Sigmoid colon (tissue), 4 donors: ENCODE results near the gene DNAJC10.
"Not testable (repeated sequence)": the region's sequence is repeated elsewhere in the genome, so short reads cannot be mapped to it uniquely, and the experiment has no call there.

Experiments used
- POLR2AphosphoS5 ChIP-seq, 4 donors: sonication (generic); formaldehyde crosslinking; IDR thresholded peaks; one replicate each; pipeline ENCODE4 v1.6.1; 2017; ENCODE audit warnings: antibody characterized with exemption in 4 of 4
- TF ChIP-seq, protein P1 (sequence below), 4 experiments: fragments of 450-650 bp in 3 of 4; fragments of 200-600 bp in 1 of 4; IDR thresholded peaks; one replicate each; pipeline ENCODE4 v1.5.1; 2016 to 2019; ENCODE audit warnings: antibody characterized with exemption in 4 of 4, mild to moderate bottlenecking in 3 of 4, moderate library complexity in 2 of 4

DNA sequence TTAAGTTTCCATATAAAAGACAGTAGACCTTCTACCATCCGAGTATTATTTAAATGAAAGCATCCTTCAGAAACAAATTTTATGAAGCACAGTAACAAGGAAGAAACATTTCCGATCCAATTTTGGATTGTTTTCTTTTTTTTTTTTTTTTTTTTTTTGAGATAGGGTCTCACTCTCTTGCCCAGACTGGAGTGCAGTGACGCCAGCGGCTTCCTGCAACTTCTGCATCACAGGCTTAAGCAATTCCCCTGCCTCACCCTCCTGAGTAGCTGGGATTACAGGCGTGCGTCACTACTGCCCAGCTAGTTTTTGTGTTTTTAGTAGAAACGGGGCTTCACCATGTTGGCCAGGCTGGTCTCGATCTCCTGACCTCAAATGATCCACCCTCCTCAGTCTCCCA is 3.1 kb downstream of the DNAJC10 start:
- TF ChIP-seq, protein P1, sequence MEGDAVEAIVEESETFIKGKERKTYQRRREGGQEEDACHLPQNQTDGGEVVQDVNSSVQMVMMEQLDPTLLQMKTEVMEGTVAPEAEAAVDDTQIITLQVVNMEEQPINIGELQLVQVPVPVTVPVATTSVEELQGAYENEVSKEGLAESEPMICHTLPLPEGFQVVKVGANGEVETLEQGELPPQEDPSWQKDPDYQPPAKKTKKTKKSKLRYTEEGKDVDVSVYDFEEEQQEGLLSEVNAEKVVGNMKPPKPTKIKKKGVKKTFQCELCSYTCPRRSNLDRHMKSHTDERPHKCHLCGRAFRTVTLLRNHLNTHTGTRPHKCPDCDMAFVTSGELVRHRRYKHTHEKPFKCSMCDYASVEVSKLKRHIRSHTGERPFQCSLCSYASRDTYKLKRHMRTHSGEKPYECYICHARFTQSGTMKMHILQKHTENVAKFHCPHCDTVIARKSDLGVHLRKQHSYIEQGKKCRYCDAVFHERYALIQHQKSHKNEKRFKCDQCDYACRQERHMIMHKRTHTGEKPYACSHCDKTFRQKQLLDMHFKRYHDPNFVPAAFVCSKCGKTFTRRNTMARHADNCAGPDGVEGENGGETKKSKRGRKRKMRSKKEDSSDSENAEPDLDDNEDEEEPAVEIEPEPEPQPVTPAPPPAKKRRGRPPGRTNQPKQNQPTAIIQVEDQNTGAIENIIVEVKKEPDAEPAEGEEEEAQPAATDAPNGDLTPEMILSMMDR (IDR thresholded peaks at IDR 0.05) = not testable (repeated sequence)
- not testable (repeated sequence) for TF ChIP-seq POLR2AphosphoS5 (IDR thresholded peaks at IDR 0.05)
